HepG2 (cell line): ENCODE data around the gene NTN4. TPM values are rescaled to one million over a fixed set of nuclear protein-coding genes. Genes with fewer than 3 reads are reported as not detected.

Experiments used
- AGO1 ChIP-seq: fragments of 200-400 bp; formaldehyde crosslinking; IDR thresholded peaks from 2 replicates; pipeline ENCODE4 v1.6.1; 2017; ENCODE audit warnings: mild to moderate bottlenecking, low read depth, low read length, moderate library complexity; ENCODE audit not compliant: poor library complexity, severe bottlenecking
- MAFK ChIP-seq, 2 experiments: IDR thresholded peaks in 1 of 2; conservative IDR thresholded peaks in 1 of 2; 2 replicates each; pipeline ENCODE4 v1.6.1; 2011; ENCODE audit warnings: improper control_type of control experiment in 2 of 2, low read length in 2 of 2
- MED1 ChIP-seq: sonication (generic); formaldehyde crosslinking; IDR thresholded peaks from 2 replicates; pipeline ENCODE4 v1.4.0; 2020; ENCODE audit warnings: missing genetic modification reagents
- ZNF549 ChIP-seq: sonication (generic); formaldehyde crosslinking; IDR thresholded peaks from 2 replicates; pipeline ENCODE4 v1.5.0; 2020; ENCODE audit warnings: missing genetic modification reagents
- ZNF780A ChIP-seq: sonication (generic); formaldehyde crosslinking; IDR thresholded peaks from 2 replicates; pipeline ENCODE4 v1.8.0; 2022; ENCODE audit warnings: mild to moderate bottlenecking, missing genetic modification reagents, moderate library complexity
- polyA plus RNA-seq, 8 experiments: library from polyadenylated mRNA; depleted of rRNA in 3 of 8; stranded (reverse) in 7 of 8; unstranded in 1 of 8; fragments of >200 nt; fragmentation: Illumina TruSeq in 4 of 8; extraction: Trizol in 4 of 8; gene quantifications; 2 replicates each; pipeline versions ENCODE4 v1.2.1 to v1.2.3, GENCODE V29; 2011 to 2016; ENCODE audit warnings: low read depth in 4 of 8, missing spikeins in 1 of 8, mixed read lengths in 1 of 8; ENCODE audit not compliant: insufficient read depth in 1 of 8
- total RNA-seq, 5 experiments: library from RNA; depleted of rRNA; stranded (reverse); fragments of >200 nt; fragmentation: Illumina TruSeq; extraction: Trizol; gene quantifications; 2 replicates each; pipeline ENCODE4 v1.2.3, GENCODE V29; 2016; ENCODE audit warnings: low read depth in 1 of 5
- TF ChIP-seq, protein P1 (sequence below): sonication (generic); formaldehyde crosslinking; conservative IDR thresholded peaks from 2 replicates; pipeline ENCODE4 v1.8.0; 2022; ENCODE audit warnings: low read depth, missing genetic modification reagents
- TF ChIP-seq, protein P2 (sequence below): sonication (generic); formaldehyde crosslinking; IDR thresholded peaks from 2 replicates; pipeline ENCODE4 v1.5.1; 2020; ENCODE audit warnings: mild to moderate bottlenecking, missing genetic modification reagents
- TF ChIP-seq, protein P3 (sequence below): IDR thresholded peaks from 2 replicates; pipeline ENCODE4 v1.6.1; 2016; ENCODE audit warnings: missing genetic modification reagents, missing compliant biosample characterization

NTN4 gene
- total and polyA plus RNA-seq, 2 of the 13 experiments (the other 11 are each of a cell fraction or from before 2014, with no cell fraction given) = 7.8 to 11.5 TPM

DNA sequence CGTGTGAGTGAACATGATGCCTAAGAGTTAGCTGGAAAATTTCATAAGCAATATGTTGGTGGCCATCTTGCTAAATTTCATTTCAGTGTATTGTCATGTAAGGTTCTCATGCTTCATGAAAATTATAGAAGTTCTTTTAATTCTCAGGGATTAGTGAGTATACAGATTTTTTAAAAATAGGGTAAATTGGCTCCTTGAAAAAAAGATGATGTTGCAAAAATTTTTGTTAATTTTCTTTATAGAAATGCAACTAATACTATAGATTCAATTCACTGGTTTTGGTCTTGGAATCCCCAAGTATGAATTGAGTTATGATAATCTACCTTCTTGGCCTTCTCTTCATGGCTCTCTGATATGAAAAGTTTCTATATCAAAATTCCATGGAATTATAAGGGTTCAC lies 75.4 kb downstream of the NTN4 start (continued):
- TF ChIP-seq, protein P1, sequence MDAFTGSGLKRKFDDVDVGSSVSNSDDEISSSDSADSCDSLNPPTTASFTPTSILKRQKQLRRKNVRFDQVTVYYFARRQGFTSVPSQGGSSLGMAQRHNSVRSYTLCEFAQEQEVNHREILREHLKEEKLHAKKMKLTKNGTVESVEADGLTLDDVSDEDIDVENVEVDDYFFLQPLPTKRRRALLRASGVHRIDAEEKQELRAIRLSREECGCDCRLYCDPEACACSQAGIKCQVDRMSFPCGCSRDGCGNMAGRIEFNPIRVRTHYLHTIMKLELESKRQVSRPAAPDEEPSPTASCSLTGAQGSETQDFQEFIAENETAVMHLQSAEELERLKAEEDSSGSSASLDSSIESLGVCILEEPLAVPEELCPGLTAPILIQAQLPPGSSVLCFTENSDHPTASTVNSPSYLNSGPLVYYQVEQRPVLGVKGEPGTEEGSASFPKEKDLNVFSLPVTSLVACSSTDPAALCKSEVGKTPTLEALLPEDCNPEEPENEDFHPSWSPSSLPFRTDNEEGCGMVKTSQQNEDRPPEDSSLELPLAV (CRISPR knock-in tag) = no peak
- TF ChIP-seq ZNF780A (CRISPR knock-in tag) (no peak), AGO1 (no peak), ZNF549 (CRISPR knock-in tag) (no peak), MED1 (CRISPR knock-in tag) (no peak), MAFK (conservative IDR thresholded peaks at IDR 0.05 in 1 of 2, IDR thresholded peaks at IDR 0.05 in 1 of 2; ENCODE audit: low read length in 2 of 2) (peak; percentile 53 to 81)
- TF ChIP-seq, protein P2, sequence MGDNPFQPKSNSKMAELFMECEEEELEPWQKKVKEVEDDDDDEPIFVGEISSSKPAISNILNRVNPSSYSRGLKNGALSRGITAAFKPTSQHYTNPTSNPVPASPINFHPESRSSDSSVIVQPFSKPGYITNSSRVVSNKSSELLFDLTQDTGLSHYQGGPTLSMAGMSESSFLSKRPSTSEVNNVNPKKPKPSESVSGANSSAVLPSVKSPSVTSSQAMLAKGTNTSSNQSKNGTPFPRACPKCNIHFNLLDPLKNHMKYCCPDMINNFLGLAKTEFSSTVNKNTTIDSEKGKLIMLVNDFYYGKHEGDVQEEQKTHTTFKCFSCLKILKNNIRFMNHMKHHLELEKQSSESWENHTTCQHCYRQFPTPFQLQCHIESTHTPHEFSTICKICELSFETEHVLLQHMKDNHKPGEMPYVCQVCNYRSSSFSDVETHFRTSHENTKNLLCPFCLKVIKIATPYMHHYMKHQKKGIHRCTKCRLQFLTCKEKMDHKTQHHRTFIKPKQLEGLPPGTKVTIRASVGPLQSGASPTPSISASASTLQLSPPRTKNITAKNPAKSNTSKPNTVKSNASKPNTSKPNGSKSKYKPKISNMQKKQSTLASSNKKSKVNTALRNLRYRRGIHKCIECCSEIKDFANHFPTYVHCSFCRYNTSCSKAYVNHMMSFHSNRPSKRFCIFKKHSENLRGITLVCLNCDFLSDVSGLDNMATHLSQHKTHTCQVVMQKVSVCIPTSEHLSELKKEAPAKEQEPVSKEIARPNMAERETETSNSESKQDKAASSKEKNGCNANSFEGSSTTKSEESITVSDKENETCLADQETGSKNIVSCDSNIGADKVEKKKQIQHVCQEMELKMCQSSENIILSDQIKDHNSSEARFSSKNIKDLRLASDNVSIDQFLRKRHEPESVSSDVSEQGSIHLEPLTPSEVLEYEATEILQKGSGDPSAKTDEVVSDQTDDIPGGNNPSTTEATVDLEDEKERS (CRISPR knock-in tag) = no peak
- TF ChIP-seq, protein P3, sequence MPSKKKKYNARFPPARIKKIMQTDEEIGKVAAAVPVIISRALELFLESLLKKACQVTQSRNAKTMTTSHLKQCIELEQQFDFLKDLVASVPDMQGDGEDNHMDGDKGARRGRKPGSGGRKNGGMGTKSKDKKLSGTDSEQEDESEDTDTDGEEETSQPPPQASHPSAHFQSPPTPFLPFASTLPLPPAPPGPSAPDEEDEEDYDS = no peak
